CD4-positive, CD25-positive, alpha-beta regulatory T cell (primary cell): ENCODE measurements around the gene ELOB. TPM values are rescaled to one million over a fixed set of nuclear protein-coding genes. Genes with fewer than 3 reads are reported as not detected.
A peak's percentile ranks its signal among the peaks of the same experiment; 100 is the strongest.

Source experiments
- ATAC-seq, 2 donors: fragments of 150-1000 bp; cut with Tn5 transposase; one replicate each; pipeline ENCODE4 v1.10.0; 2021; ENCODE audit warnings: low read depth in 2 of 2, moderate number of reproducible peaks in 2 of 2, moderate library complexity in 1 of 2
- DNase-seq, 3 donors: peaks; one replicate each; pipeline versions ENCODE4 v3.0.0 to v3.0.0-alpha.2; 2012 to 2022; ENCODE audit warnings: mixed read lengths in 1 of 3
- H3K27ac ChIP-seq: one replicate; pipeline ENCODE4 v1.7.0; 2013; ENCODE audit warnings: mild to moderate bottlenecking, low read length; ENCODE audit not compliant: insufficient read depth, poor library complexity, severe bottlenecking
- H3K27me3 ChIP-seq: one replicate; pipeline ENCODE4 v1.7.0; 2013; ENCODE audit warnings: low read length; ENCODE audit not compliant: control insufficient read depth, insufficient read depth
- H3K36me3 ChIP-seq: one replicate; pipeline ENCODE4 v1.7.0; 2013; ENCODE audit warnings: mild to moderate bottlenecking, low read length, moderate library complexity; ENCODE audit not compliant: control insufficient read depth, insufficient read depth
- H3K4me1 ChIP-seq: 2 replicates; pipeline ENCODE4 v1.7.0; 2013; ENCODE audit warnings: mild to moderate bottlenecking, low read length; ENCODE audit not compliant: insufficient read depth, control insufficient read depth, poor library complexity, severe bottlenecking
- H3K4me3 ChIP-seq: one replicate; pipeline ENCODE4 v1.7.0; 2013; ENCODE audit warnings: low read depth, mild to moderate bottlenecking, low read length, moderate library complexity
- H3K9me3 ChIP-seq, 2 experiments: 1 replicate in 1 of 2; 2 replicates in 1 of 2; pipeline ENCODE4 v1.7.0; 2013; ENCODE audit warnings: low read length in 2 of 2, mild to moderate bottlenecking in 1 of 2, moderate library complexity in 1 of 2; ENCODE audit not compliant: control insufficient read depth in 2 of 2
- H3K27ac Mint-ChIP-seq, 3 donors: one replicate each; pipeline ENCODE4 v1.8.0; 2020 to 2022; ENCODE audit warnings: mild to moderate bottlenecking in 3 of 3, mixed read lengths in 3 of 3, moderate library complexity in 2 of 3
- H3K27me3 Mint-ChIP-seq: one replicate; pipeline ENCODE4 v1.8.0; 2022; ENCODE audit warnings: mild to moderate bottlenecking, mixed read lengths
- H3K36me3 Mint-ChIP-seq: one replicate; pipeline ENCODE4 v1.8.0; 2020; ENCODE audit warnings: mixed read lengths
- H3K4me1 Mint-ChIP-seq, 4 donors: one replicate each; pipeline ENCODE4 v1.8.0; 2020 to 2022; ENCODE audit warnings: mixed read lengths in 4 of 4, mild to moderate bottlenecking in 1 of 4
- H3K4me3 Mint-ChIP-seq, 4 donors: one replicate each; pipeline ENCODE4 v1.8.0; 2020 to 2022; ENCODE audit warnings: mild to moderate bottlenecking in 4 of 4, mixed read lengths in 4 of 4, moderate library complexity in 3 of 4
- H3K9me3 Mint-ChIP-seq, 7 donors: one replicate each; pipeline ENCODE4 v1.8.0; 2020 to 2022; ENCODE audit warnings: mixed read lengths in 7 of 7, mild to moderate bottlenecking in 3 of 7, moderate library complexity in 2 of 7
- polyA plus RNA-seq, 4 donors: library from polyadenylated mRNA; unstranded; fragments of 300-500 nt; fragmentation: Illumina TruSeq; gene quantifications; one replicate each; pipeline ENCODE4 v1.2.3, GENCODE V29; 2021
- total RNA-seq: library from RNA; stranded (reverse); gene quantifications from one replicate; pipeline ENCODE4 v1.2.3, GENCODE V29; 2022

The ELOB gene
- total and polyA plus RNA-seq, 5 donors from 2014 or later: 96.5 to 359 (median 273) TPM

DNA sequence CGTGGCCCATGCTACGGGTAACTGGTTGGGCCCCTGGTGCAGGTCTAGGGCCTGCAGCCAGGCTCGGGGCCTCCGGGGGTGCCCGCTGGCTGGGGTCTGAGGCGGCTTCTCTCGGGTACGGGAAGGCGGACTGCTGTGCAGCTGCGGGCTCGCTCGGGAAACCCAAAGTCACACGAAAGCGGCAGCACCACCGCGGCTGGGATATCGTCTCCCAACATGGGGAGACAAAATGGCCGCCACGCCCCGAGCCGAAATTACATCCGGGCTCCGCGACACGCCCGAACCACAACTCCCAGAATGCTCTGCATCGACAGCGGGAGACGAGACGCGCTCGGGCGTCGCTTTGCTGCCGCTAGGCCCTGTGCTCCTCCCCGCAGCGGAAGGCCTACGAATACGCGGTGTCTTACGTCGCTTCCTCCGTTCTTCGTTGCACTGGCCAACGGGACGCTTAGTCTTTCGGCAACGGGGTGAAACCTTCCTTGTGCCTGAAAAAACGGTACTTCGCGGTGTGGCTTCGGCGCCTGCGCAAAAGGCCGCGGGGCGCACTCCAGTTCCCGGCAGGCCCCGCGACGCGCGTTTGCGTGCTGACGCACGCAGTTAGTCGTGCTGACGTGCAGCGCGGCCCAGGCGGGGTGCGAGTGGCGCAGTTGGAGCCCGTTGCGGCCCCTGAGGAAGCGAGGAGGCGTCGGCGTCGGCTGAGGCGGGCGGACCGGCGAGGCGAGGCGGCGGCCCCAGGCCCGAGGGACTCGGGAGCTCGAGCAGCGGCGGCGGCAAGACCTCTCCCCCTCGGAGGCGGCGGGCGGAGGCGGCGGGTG is 24.8 kb downstream of the ELOB start, which contains the start of gene SRRM2:
SRRM2 (plus strand) TSS at position 604 of the 815 bp plus-strand sequence. CDS start 3,727 bp downstream, outside the sequence.
- H3K27ac Mint-ChIP-seq: peak within 1 kb of the TSS; percentile 98 to 99 (median 99)
- peaks cover 43% of the 10 kb centered on the region for H3K4me1 ChIP-seq
- H3K27ac ChIP-seq: peak within 1 kb of the TSS; percentile 99
- peaks cover 14% of the 10 kb centered on the region for H3K36me3 ChIP-seq
- no peaks in the 10 kb centered on the region for H3K27me3 ChIP-seq
- DNase-seq (peak; percentile 90 to 98 (median 97)), ATAC-seq (peak; percentile 86 to 87)
- peak within 1 kb of the TSS; percentile 92 to 97 (median 96) for H3K4me3 Mint-ChIP-seq
- peaks cover 5% of the 10 kb centered on the region for H3K27me3 Mint-ChIP-seq
- H3K9me3 Mint-ChIP-seq: peaks cover 0 to 10% (median 0%) of the 10 kb centered on the region in 7 donors
- H3K4me1 Mint-ChIP-seq: peaks cover 32 to 55% (median 34%) of the 10 kb centered on the region in 4 donors
- H3K9me3 ChIP-seq: peaks cover 0 to 5% of the 10 kb centered on the region in 2 experiments
- H3K36me3 Mint-ChIP-seq: peaks cover 28% of the 10 kb centered on the region
- H3K4me3 ChIP-seq: peak within 1 kb of the TSS; percentile 98

DNA sequence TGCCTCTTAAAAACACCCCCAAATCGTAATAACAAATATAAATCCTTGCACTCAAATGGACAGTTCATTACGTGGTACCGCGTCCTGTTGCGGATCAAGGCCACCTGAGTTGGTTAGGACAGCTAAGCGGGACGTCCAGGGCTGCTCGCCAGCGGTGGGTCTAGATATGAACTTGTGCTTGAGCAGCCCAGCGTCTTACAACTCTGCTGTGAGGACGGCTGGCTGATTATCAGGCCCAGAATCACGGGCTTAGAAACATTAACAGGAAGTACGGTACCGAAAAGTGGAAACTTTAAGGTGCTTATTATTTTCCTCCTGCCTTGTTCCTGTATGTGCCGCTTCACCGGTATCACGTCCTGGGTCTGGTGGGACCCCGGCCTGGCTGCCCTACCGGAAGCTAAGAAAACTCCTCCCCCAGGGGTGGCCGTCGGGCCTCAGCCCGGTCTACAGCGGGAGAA is 25.5 kb downstream of the ELOB start:
- H3K27me3 Mint-ChIP-seq: peaks cover 5% of the 10 kb centered on the region
- peaks cover 26 to 48% (median 28%) of the 10 kb centered on the region in 4 donors for H3K4me1 Mint-ChIP-seq
- peaks cover 38% of the 10 kb centered on the region for H3K4me1 ChIP-seq

DNA sequence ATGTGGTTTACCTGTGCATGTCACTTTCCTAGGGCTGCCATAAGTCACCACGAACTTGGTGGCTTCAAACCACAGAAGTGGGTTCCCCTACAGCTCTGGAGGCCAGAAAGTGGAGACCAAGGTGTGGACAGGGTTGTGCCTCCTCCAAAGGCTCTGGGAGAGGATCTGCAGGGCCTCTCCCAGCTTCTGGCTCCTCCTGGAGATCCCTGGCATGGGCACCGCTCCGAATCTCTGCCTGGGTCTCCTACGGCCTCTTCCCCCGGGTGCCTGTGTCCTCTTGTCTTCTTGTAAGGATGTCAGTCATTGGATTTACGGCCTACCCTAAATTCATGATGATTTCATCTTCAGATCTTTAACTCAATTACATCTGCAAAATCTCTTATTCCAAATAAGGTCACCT is 27.1 kb downstream of the ELOB start:
- H3K27ac Mint-ChIP-seq: no peak overlapping the region
- peak overlapping the region in 2 of 4 donors; percentile 29 to 97 for H3K4me3 Mint-ChIP-seq
- peaks cover 0 to 8% (median 0%) of the 10 kb centered on the region in 7 donors for H3K9me3 Mint-ChIP-seq
- DNase-seq: no peak
- H3K4me1 Mint-ChIP-seq: peaks cover 13 to 32% (median 14%) of the 10 kb centered on the region in 4 donors
- no peaks in the 10 kb centered on the region for H3K27me3 ChIP-seq
- peaks cover 22% of the 10 kb centered on the region for H3K4me1 ChIP-seq
- peaks cover 0 to 5% of the 10 kb centered on the region in 2 experiments for H3K9me3 ChIP-seq
- no peak for ATAC-seq
- peaks cover 8% of the 10 kb centered on the region for H3K36me3 Mint-ChIP-seq
- H3K27ac ChIP-seq: no peak overlapping the region
- no peaks in the 10 kb centered on the region for H3K36me3 ChIP-seq
- no peak overlapping the region for H3K4me3 ChIP-seq
- H3K27me3 Mint-ChIP-seq: peaks cover 5% of the 10 kb centered on the region

More for the DNA sequence above, 25.5 kb downstream of the ELOB start:
- no peaks in the 10 kb centered on the region for H3K27me3 ChIP-seq
- peaks cover 8% of the 10 kb centered on the region for H3K36me3 ChIP-seq
- peak overlapping the region; percentile 99 for H3K27ac ChIP-seq
- Mint-ChIP-seq H3K27ac (peak overlapping the region; percentile 98 to 99 (median 99)), H3K9me3 (peaks cover 0 to 10% (median 0%) of the 10 kb centered on the region in 7 donors), H3K4me3 (peak overlapping the region; percentile 92 to 97 (median 96)), H3K36me3 (peaks cover 21% of the 10 kb centered on the region)
- peaks cover 0 to 5% of the 10 kb centered on the region in 2 experiments for H3K9me3 ChIP-seq
- DNase-seq: no peak
- no peak overlapping the region for H3K4me3 ChIP-seq
- ATAC-seq: no peak

DNA sequence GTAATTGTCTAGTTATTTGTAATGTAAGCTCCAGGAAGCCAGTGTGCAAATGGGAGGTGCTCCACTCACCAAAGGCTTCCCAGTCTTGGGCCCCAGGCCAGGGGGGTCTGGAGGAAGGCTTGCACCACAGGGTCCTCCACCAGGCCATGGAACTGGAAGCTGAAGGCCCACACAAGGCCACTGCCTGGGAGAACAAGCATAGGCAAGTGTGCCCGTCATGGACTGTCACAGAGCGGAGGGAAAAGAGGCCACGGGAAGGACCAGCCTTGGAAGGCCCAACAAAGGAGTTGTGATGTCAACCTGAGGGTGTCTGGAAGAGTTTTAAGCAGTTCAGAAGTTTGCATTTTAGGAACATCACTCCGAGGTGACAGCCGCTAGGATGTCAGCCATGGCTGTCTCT is 27.6 kb downstream of the ELOB start:
- Histone ChIP-seq H3K27me3 (no peaks in the 10 kb centered on the region), H3K4me1 (peaks cover 17% of the 10 kb centered on the region), H3K36me3 (no peaks in the 10 kb centered on the region), H3K4me3 (no peak overlapping the region), H3K9me3 (peaks cover 0 to 5% of the 10 kb centered on the region in 2 experiments), H3K27ac (no peak overlapping the region)
- Mint-ChIP-seq H3K27me3 (peaks cover 8% of the 10 kb centered on the region), H3K27ac (no peak overlapping the region), H3K4me1 (peaks cover 8 to 28% (median 10%) of the 10 kb centered on the region in 4 donors), H3K36me3 (peaks cover 8% of the 10 kb centered on the region), H3K9me3 (peaks cover 0 to 8% (median 0%) of the 10 kb centered on the region in 7 donors), H3K4me3 (peak overlapping the region in 2 of 4 donors; percentile 47 to 68)
- no peak for ATAC-seq
- DNase-seq: no peak

DNA sequence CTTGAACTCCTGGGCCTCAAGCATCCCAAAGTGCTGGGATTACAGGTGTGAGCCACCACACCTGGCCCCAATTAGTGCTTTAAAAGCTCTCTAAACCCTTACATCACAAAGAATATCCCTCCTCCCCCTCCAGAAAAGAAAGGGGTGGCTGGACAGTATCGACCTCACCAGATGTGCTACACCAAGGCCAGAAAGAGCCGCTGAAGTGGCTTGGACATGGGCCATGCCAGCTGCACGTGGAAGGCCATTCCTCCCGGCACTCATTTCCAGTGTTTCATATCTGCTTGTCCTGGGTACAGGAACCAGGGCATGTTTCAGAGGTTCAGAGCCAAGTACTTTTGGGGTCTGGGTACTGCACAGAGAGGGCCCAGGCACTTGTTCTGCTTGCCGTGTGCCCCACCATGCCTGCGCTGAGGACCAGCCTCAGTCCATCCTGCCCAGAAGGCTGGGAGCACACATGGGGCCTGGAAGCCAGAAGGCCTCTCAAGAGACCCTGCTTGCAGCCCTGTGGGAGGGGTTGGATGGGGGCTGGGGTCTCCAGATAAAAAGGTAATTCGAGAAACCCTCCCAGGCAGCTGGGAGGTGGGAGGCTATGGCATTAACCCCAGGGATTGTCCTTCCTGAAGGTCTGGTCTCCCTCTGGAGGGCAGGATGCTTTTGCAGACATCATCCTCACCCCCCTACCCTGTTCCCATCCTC is 28.2 kb downstream of the ELOB start:
- Mint-ChIP-seq H3K36me3 (peaks cover 5% of the 10 kb centered on the region), H3K4me3 (no peak overlapping the region), H3K9me3 (peaks cover 0 to 5% (median 0%) of the 10 kb centered on the region in 7 donors), H3K27ac (no peak overlapping the region), H3K27me3 (peaks cover 10% of the 10 kb centered on the region), H3K4me1 (peaks cover 3 to 22% (median 6%) of the 10 kb centered on the region in 4 donors)
- ATAC-seq (no peak), DNase-seq (no peak)
- Histone ChIP-seq H3K9me3 (peaks cover 0 to 5% of the 10 kb centered on the region in 2 experiments), H3K36me3 (no peaks in the 10 kb centered on the region), H3K4me3 (no peak overlapping the region), H3K27ac (no peak overlapping the region), H3K27me3 (no peaks in the 10 kb centered on the region), H3K4me1 (peaks cover 12% of the 10 kb centered on the region)

DNA sequence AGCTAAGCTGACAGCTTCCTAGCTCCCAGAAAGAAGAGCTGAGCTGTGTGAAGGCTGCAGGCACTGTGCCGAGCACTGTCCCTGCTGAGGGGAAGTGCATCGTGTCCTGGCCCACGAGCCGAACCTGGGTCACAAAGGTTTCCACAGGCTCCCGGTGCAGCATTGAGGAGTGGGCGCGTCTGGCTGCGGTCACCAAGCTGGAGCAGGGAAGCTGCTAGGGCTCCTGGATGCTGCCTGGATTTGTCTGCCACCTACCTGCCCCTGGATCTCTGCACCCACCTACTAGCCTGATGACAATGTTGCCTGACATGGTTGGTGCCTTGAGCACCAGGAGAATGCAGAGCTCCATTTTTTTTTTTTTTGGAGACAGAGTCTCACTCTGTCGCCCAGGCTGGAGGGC is 31.1 kb downstream of the ELOB start:
- no peak overlapping the region for H3K4me3 ChIP-seq
- H3K36me3 ChIP-seq: no peaks in the 10 kb centered on the region
- H3K27ac ChIP-seq: no peak overlapping the region
- Mint-ChIP-seq H3K9me3 (peaks cover 0 to 5% (median 0%) of the 10 kb centered on the region in 7 donors), H3K4me1 (peaks cover 0 to 4% (median 0%) of the 10 kb centered on the region in 4 donors), H3K27ac (no peak overlapping the region), H3K36me3 (no peaks in the 10 kb centered on the region), H3K4me3 (no peak overlapping the region), H3K27me3 (peaks cover 5% of the 10 kb centered on the region)
- no peaks in the 10 kb centered on the region for H3K27me3 ChIP-seq
- no peaks in the 10 kb centered on the region for H3K4me1 ChIP-seq
- DNase-seq: no peak
- H3K9me3 ChIP-seq: no peaks in the 10 kb centered on the region
- ATAC-seq: no peak

DNA sequence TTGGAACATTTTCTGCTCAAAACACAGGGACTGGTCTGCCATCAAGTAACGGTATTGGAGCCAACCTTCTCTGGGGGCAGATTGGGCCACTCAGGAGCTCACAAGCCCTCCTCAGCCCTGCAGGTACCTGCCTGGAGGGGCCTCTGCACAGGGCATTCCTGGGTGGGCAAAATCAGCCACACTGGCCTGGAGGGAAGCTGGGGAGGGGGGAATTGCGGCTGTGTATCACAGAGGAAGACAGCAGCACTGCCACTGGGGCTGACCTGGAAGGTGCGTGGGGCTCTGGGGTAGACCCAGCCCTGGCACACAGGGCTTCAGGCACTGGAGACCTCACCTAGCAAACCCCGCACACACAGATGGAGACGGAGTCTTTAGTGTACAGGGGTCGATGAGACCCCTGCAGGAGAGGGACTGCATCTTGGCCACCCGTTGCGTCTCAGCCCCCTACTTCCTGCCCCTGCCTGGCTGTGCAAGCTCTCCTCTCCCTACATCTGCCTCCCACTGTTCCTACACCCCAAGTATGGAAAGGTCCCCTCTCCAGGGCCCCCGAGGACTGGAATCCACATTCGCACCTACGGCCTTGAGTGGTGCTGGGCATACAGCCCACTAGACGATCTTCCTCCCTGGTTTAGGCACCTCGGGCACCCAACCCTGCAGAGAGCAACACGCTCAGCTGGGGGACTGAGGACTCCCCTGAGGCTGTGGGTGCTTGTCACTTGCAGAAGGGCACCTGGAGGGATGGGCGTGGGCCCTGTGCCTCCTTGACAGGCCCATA is 31.8 kb downstream of the ELOB start:
- Mint-ChIP-seq H3K4me1 (no peaks in the 10 kb centered on the region), H3K27ac (no peak overlapping the region), H3K36me3 (no peaks in the 10 kb centered on the region), H3K9me3 (peaks cover 0 to 4% (median 0%) of the 10 kb centered on the region in 7 donors), H3K4me3 (no peak overlapping the region), H3K27me3 (peaks cover 5% of the 10 kb centered on the region)
- ATAC-seq: peak in 1 of 2 donors; percentile 11
- Histone ChIP-seq H3K27ac (no peak overlapping the region), H3K36me3 (no peaks in the 10 kb centered on the region), H3K9me3 (no peaks in the 10 kb centered on the region), H3K27me3 (no peaks in the 10 kb centered on the region), H3K4me3 (no peak overlapping the region), H3K4me1 (no peaks in the 10 kb centered on the region)
- no peak for DNase-seq
